Hepatocyte (in vitro differentiated cells): ENCODE data around the gene QSOX2. TPM values are rescaled to one million over a fixed set of nuclear protein-coding genes. Genes with fewer than 3 reads are reported as not detected.

ENCODE experiments used
- DNase-seq: peaks from one replicate; pipeline ENCODE4 v3.0.0-alpha.2; 2016; ENCODE audit warnings: low spot score
- H2AFZ ChIP-seq: fragments of 200-600 bp; sonication (generic); 2 replicates; pipeline ENCODE4 v1.6.0; 2016; ENCODE audit warnings: antibody characterized with exemption, mild to moderate bottlenecking
- H3K27ac ChIP-seq: fragments of 200-600 bp; sonication (generic); 2 replicates; pipeline ENCODE4 v1.5.1; 2016; ENCODE audit warnings: mild to moderate bottlenecking
- H3K27me3 ChIP-seq: fragments of 200-600 bp; sonication (generic); 2 replicates; pipeline ENCODE4 v1.6.1; 2016
- H3K36me3 ChIP-seq: fragments of 200-600 bp; sonication (generic); replicated peaks from 2 replicates; pipeline ENCODE4 v1.5.1; 2016; ENCODE audit warnings: low read depth; ENCODE audit not compliant: insufficient read depth
- H3K4me1 ChIP-seq: fragments of 200-600 bp; sonication (generic); 2 replicates; pipeline ENCODE4 v1.5.1; 2016; ENCODE audit warnings: mild to moderate bottlenecking, moderate library complexity; ENCODE audit not compliant: insufficient read depth
- H3K4me2 ChIP-seq: fragments of 200-600 bp; sonication (generic); 2 replicates; pipeline ENCODE4 v1.6.0; 2016
- H3K4me3 ChIP-seq: fragments of 200-600 bp; sonication (generic); 2 replicates; pipeline ENCODE4 v1.5.1; 2016; ENCODE audit warnings: mild to moderate bottlenecking
- H3K79me2 ChIP-seq: fragments of 200-600 bp; sonication (generic); 2 replicates; pipeline ENCODE4 v1.6.0; 2017; ENCODE audit warnings: mild to moderate bottlenecking
- H3K9me2 ChIP-seq: fragments of 200-600 bp; sonication (generic); replicated peaks from 2 replicates; pipeline ENCODE4 v1.6.0; 2017; ENCODE audit warnings: mild to moderate bottlenecking; ENCODE audit not compliant: insufficient read depth
- H3K9me3 ChIP-seq: fragments of 200-600 bp; sonication (generic); 2 replicates; pipeline ENCODE4 v1.5.1; 2016; ENCODE audit warnings: low read depth, mild to moderate bottlenecking
- H4K20me1 ChIP-seq: fragments of 200-600 bp; sonication (generic); 2 replicates; pipeline ENCODE4 v1.6.0; 2016; ENCODE audit warnings: mild to moderate bottlenecking; ENCODE audit not compliant: insufficient read depth, poor library complexity, severe bottlenecking
- EZH2 ChIP-seq: fragments of 200-600 bp; sonication (generic); IDR thresholded peaks from 2 replicates; pipeline ENCODE4 v1.6.1; 2016; ENCODE audit warnings: antibody characterized with exemption, mild to moderate bottlenecking, borderline replicate concordance
- EZH2phosphoT487 ChIP-seq: fragments of 200-600 bp; sonication (generic); IDR thresholded peaks from one replicate; pipeline ENCODE4 v1.6.1; 2018; ENCODE audit warnings: antibody characterized with exemption, mild to moderate bottlenecking, low read depth, moderate library complexity; ENCODE audit not compliant: unreplicated experiment, severe bottlenecking
- WGBS: methylation state at CpG from one replicate; pipeline ENCODE4 v1.1.6; 2016; ENCODE audit warnings: low lambda C conversion rate; ENCODE audit errors: missing lambda C conversion rate; 5-methylcytosine and 5-hydroxymethylcytosine counted together
- polyA plus RNA-seq: library from polyadenylated mRNA; unstranded; fragments of >200 nt; fragmentation: Nextera tagmentation; extraction: Ambion mirVana; gene quantifications from 2 replicates; pipeline ENCODE4 v1.2.1, GENCODE V29; 2016
- total RNA-seq: library from RNA; depleted of rRNA; stranded (reverse); fragments of >200 nt; gene quantifications from 2 replicates; pipeline ENCODE4 v1.2.3, GENCODE V29; 2014
- TF ChIP-seq, protein P1 (sequence below): fragments of 200-600 bp; sonication (generic); IDR thresholded peaks from 2 replicates; pipeline ENCODE4 v1.5.1; 2016; ENCODE audit warnings: antibody characterized with exemption, mild to moderate bottlenecking; ENCODE audit not compliant: poor library complexity

Gene QSOX2
- total and polyA plus RNA-seq, 2 experiments from 2014 or later, result 3.3 to 11.0 TPM

DNA sequence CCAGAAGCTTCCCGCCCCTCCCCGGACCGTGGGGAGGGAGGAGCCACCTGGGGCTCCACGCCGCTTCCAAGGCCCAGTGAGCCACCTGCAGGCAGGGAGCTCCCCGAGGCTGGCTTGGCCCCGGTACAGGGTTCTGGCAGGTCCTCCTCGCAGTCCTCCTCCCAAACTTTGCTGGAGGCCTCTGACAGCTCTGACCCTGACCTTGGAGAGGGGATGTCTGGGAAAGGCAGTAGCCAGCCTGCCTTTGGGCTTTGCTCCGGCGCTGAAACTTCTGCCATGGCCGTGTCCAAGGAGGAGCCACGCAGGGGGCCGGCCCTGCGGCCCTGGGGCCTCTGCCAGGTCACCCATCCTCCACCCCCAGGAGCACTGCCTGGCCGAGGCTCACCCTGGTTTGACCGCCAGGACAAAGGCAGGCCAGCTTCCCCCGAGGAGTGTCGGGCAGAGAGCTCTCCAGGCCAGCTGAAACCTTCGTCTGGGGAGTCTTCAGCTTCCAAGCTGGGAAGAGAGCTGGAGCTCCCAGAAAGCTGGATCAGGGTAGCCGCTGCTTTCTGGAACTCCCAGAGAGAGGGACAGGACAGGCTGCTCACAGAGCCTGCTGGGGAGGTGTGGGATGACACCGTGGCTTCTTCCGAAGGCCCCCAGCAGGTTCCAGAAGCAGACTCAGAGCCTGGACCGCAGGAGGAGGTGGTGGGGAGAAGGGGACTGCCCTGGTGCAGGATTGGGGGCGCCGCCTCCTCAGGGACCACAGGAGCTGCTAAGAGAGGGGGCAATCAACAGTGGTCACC, 9.0 kb upstream of the QSOX2 start:
- no peaks in the 10 kb centered on the region for H3K27me3 ChIP-seq
- no peak overlapping the region for H3K4me2 ChIP-seq
- no peak overlapping the region for H3K27ac ChIP-seq
- no peak overlapping the region for H3K4me3 ChIP-seq
- no peaks in the 10 kb centered on the region for H3K4me1 ChIP-seq
- WGBS, result 85% methylated on average over 25 of the region's 25 CpGs
- no peaks in the 10 kb centered on the region for H3K36me3 ChIP-seq
- no peaks in the 10 kb centered on the region for H3K79me2 ChIP-seq
- no peak for DNase-seq
- no peaks in the 10 kb centered on the region for H3K9me3 ChIP-seq
- TF ChIP-seq, protein P1, sequence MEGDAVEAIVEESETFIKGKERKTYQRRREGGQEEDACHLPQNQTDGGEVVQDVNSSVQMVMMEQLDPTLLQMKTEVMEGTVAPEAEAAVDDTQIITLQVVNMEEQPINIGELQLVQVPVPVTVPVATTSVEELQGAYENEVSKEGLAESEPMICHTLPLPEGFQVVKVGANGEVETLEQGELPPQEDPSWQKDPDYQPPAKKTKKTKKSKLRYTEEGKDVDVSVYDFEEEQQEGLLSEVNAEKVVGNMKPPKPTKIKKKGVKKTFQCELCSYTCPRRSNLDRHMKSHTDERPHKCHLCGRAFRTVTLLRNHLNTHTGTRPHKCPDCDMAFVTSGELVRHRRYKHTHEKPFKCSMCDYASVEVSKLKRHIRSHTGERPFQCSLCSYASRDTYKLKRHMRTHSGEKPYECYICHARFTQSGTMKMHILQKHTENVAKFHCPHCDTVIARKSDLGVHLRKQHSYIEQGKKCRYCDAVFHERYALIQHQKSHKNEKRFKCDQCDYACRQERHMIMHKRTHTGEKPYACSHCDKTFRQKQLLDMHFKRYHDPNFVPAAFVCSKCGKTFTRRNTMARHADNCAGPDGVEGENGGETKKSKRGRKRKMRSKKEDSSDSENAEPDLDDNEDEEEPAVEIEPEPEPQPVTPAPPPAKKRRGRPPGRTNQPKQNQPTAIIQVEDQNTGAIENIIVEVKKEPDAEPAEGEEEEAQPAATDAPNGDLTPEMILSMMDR, result no peak
- no peak for TF ChIP-seq EZH2
- TF ChIP-seq EZH2phosphoT487, result no peak
- H2AFZ ChIP-seq, result no peak overlapping the region
- no peaks in the 10 kb centered on the region for H3K9me2 ChIP-seq
- H4K20me1 ChIP-seq, result no peaks in the 10 kb centered on the region

DNA sequence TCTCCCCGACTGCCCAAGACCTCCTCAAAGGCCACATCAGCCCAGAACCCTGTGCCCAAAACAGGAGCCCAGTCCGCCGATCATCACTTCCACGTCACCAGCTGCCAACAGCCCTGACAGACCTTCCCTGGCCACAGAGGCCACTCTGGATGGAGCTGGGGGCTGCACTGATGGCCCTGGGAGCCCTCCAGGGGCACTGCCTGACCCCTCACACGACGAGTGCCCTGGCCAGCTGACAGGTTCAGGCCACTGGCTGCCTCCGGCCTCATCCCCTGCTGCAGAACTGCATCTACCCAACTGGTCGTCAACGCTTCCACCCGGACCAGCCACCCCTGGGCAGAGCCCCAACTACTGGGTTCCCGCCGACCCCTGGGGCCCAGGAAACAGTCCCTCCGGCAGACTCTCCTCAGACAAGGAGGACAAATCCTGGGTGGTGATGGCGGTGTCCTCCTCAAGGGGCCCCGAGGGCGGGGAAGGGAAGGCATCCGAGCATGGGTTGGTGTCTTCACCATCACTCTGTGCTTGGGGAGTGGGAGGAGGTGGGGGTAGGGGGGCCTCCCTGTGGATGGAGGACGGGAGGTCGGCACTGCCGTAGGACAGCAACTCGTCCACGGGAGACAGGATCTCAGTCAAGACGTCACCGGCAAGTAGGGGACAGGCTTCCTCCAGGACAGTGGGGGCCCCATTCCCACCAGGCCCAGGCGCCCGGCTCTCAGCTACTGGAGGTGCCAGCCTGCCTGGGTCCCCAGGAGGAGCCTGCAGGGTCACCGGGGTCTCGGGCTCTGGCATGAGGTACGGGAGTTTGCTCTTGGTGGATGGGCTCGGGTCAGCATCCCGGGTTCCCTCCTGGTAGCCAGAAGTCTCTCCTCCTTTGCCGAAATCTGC, 7.9 kb upstream of the QSOX2 start:
- Histone ChIP-seq H3K27me3 (no peaks in the 10 kb centered on the region), H3K4me2 (no peak overlapping the region)
- WGBS, result 90% methylated on average over 31 of the region's 32 CpGs

DNA sequence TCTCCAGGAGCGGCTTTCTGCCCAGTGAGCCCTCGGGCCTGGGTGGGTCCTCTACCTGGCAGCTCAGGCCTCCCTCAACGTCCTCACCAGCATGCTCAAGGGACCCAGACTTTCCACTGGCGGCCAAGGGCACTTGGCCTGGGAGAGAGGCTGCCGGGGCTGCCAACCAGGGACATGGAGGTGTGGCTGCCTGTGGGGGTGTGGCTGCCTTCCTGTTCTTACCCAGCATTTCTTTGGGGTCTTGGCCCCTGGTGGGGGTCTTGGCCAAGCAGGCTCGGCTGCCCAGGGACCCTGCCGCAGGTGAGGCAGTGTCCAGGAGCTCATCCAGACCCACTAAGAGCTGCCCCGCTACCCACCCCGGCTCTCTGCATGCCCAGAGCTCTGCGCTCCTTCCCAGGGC, 7.2 kb upstream of the QSOX2 start:
- H3K27me3 ChIP-seq, result no peaks in the 10 kb centered on the region
- no peaks in the 10 kb centered on the region for H3K79me2 ChIP-seq
- TF ChIP-seq, protein P1, result no peak
- TF ChIP-seq EZH2phosphoT487 (no peak), EZH2 (no peak)
- 93% methylated on average over 7 of the region's 10 CpGs for WGBS
- H3K4me2 ChIP-seq, result no peak overlapping the region
- no peak overlapping the region for H3K27ac ChIP-seq
- no peak for DNase-seq
- no peak overlapping the region for H2AFZ ChIP-seq
- H4K20me1 ChIP-seq, result no peaks in the 10 kb centered on the region
- no peaks in the 10 kb centered on the region for H3K9me2 ChIP-seq
- no peak overlapping the region for H3K4me3 ChIP-seq
- no peaks in the 10 kb centered on the region for H3K9me3 ChIP-seq
- no peaks in the 10 kb centered on the region for H3K36me3 ChIP-seq
- H3K4me1 ChIP-seq, result no peaks in the 10 kb centered on the region

More for the DNA sequence above, 7.9 kb upstream of the QSOX2 start:
- Histone ChIP-seq H3K9me3 (no peaks in the 10 kb centered on the region), H3K4me3 (no peak overlapping the region), H4K20me1 (no peaks in the 10 kb centered on the region), H3K36me3 (no peaks in the 10 kb centered on the region), H3K27ac (no peak overlapping the region), H3K9me2 (no peaks in the 10 kb centered on the region), H3K79me2 (no peaks in the 10 kb centered on the region), H3K4me1 (no peaks in the 10 kb centered on the region), H2AFZ (no peak overlapping the region)
- no peak for TF ChIP-seq EZH2
- no peak for TF ChIP-seq EZH2phosphoT487
- TF ChIP-seq, protein P1, result no peak
- DNase-seq, result no peak
